HG03342 (cell line): ENCODE data around the gene NOX3.
"Not testable (repeated sequence)": the region's sequence is repeated elsewhere in the genome, so short reads cannot be mapped to it uniquely, and the experiment has no call there.

Experiments
- ATAC-seq: cut with Tn5 transposase; IDR thresholded peaks from one replicate; pipeline ENCODE4 v1.9.1; 2021; ENCODE audit warnings: mild to moderate bottlenecking, moderate library complexity; ENCODE audit not compliant: unreplicated experiment

Gene NOX3

DNA sequence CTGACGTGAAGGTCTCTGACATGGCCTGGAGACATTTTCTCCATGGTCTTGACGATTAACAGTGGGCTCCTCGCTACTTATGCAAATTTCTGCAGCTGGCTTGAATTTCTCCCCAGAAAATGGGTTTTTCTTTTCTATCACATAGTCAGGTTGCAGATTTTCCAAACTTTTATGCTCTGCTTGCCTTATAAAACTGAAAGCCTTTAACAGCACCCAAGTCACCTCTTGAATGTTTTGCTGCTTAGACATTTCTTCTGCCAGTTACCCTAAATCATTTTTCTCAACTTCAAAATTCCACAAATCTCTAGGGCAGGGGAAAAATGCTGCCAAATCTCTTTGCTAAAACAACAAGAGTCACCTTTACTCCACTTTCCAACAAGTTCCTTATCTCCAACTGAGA is 12.9 kb upstream of the NOX3 start:
- not testable (repeated sequence) for ATAC-seq

DNA sequence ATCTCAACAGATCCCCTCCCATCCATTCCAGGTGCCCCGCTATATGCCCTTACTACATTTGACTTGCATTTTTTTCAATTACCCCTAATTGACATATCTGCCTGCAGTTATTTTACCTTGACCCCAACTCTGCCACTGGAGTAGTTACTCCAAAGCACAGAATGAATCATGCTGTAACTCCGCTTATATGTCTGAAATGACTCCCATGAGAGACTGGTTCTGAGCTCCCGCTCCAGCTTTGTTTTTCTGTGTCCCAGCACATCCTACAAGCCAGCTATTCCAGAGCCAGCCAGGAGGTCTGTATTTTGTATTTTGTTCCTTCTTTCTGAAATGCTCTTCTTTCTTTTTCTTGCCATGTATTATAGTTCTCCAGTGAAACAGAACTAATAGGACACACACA is 10.9 kb upstream of the NOX3 start:
- ATAC-seq = no peak

DNA sequence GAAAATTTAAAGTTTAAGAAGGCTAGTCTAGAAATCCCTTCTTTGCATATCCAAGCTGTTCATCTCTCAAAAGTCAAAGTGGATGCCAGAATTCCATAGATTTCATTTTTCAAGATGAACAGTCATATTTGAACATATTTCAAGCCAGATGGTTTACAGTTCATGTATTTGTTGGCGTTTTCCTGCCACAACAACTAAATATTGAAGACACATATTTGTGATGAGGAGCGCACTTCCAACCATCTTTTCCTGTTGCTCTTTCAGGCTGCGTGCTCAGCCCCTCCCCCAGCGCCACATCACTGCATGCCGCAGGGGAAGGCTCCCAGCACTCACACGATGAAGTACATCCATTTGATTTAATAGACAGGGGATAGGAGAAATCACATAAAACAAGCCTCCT is 5.9 kb upstream of the NOX3 start:
- no peak for ATAC-seq

DNA sequence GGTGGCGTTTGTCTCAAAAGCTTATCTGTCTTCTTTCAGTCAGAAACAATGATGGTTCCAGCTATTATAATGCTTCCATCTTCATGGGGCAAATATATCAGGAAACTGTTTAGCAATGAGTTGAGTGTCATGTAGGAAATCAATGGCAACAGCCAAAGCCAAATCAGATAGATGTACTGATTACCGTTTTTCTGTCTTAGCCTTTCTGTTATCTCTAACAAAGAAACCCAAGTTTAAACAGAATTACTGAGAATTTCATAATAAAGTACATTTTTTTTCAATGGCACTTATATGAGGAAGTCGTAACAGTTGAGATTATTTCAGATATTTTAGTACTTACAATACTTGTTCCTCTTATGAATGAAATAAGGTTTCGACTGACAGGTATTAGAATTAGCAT is 1.2 kb downstream of the NOX3 start:
- no peak for ATAC-seq

DNA sequence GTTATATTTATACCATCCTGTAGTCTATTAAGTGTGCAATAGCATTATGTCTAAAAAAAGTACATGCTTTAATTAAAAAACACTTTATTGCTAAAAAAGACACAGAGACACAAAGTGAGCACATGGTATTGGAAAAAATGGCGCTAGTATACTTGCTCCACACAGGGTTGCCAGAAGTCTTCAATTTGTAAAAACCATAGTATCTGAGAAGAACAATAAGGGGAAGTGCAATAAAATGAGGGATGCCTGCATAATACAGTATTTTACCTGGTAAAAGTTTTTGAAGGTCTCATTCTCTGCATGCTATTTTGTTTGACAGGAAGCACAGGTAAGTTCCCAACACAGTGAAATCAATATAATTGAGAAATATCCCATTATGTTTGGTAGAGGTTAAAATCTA is 1.6 kb downstream of the NOX3 start:
- no peak for ATAC-seq

DNA sequence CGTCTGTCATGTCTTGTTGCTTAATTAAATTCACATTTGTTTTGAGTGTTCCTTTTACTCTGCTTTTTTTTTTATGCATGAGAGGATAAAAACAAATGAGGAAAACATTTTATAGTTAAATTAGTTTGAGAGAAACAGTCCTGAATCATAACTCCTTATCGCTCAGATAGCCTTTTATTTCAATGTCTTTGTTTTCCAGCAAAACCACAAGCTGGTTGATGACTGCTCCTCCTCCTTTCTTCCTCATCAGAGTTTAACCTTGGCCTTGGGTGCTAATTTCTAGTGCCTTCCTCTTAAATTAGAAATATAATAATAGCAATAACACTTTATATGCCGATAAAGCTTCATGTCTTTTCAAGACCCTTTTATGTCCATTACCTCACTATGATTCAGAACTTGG is 3.1 kb downstream of the NOX3 start:
- no peak for ATAC-seq

DNA sequence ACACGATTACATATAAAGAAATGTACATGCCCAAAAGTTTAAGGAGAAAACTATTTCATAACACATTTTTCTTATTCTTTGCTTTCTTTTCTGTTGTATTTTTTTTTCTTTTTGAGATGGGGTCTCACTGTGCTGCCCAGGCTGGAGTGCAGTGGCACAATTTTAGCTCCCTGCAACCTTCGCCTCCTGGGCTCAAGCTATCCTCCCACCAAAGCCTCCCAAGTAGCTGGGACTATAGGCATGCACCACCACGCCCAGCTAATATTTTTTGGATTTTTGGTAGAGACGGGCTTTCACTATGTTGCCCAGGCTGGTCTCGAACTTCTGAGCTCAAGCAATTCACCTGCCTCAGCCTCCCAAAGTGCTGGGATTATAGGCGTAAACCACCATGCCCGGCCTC is 4.1 kb downstream of the NOX3 start:
- not testable (repeated sequence) for ATAC-seq

DNA sequence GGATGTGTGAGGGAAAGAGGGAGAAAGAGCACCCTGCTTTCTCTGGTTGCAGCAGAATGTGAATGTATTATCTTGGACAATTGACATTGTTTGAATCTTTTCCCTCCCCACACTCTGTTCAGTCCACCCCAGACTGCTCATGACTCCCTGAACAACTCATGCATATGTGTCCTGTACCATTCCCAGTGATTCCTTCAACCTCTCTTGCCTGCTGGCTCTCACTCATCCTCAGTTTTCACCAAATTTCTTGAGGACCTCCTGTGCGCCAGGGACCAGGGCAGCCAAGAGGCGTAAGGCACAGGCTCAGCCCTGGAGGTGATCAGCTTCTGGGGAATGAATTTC is 5.4 kb downstream of the NOX3 start:
- ATAC-seq = no peak

DNA sequence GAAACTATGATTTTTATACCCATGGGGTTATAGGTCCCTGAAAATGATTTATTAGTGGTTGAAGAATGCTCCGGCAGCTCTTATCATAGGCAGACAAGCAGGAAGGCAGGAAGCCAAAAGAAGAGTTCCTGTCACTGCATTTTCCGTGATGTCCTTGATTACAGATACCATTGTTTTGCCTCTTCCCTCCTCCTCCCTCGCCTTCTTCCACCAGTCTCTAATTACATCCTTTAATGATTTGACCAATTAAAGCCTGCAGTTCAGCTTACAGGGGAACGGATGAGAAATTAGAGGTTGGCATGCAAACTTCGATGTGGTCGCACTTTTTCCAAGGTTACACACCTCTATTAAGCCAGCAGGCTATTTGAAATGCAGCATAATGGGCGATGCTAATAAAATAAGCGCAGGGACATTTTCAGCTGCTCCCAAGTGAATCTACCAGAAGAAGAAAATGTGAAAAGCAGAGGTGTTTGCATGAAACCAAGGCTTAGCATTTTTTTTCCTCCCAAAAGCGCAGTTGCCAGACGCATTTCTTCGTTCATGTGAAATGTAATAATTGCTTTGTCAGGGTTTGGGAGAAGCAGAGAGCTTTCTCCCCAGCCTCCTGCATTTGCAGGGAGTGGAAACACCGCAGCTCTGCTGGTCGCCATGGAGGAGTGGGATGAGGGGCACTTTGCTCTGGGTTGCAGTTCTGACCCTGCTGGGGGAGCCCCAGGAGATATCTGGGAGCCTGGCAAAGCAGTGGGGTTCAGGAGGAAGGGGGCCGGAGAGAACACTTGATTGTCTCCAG is 6.0 kb downstream of the NOX3 start:
- no peak for ATAC-seq

DNA sequence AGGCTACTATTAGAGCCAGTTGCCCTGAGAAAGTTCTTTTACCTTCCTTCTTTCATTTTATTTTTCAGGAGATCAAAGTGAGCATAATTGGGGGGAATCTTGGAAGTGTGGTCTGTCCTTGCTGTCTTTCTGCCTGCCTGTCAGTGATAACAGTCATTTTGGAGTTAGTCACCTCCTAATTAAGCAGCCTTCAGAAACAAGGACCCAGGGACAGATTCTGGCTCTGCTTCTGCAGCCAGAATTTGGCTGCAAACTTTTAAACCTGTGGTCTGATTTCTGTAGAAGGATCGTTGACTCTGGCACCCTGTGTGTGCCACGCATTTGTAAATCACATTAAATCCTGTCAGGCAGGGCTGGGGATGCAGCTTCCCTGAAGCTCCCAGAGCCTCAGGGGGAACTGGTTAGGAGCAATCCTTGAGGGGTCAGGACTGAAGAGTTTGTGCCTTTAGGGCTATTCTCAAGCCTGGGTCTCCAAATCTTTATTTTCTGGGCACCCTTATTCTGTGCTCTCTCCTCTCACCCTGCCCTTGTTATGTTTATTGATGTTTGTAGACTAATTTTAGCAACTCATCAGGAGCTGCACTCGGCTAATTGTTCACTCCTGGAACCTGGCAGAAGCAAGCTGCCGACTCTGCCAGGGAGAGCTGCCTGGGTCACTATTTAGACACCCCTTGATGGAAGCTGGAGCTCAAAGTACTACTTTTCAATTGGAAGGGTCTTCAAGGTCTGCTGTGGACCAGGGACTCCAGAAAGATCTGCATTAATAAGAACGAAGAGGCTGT is 6.8 kb downstream of the NOX3 start:
- no peak for ATAC-seq

DNA sequence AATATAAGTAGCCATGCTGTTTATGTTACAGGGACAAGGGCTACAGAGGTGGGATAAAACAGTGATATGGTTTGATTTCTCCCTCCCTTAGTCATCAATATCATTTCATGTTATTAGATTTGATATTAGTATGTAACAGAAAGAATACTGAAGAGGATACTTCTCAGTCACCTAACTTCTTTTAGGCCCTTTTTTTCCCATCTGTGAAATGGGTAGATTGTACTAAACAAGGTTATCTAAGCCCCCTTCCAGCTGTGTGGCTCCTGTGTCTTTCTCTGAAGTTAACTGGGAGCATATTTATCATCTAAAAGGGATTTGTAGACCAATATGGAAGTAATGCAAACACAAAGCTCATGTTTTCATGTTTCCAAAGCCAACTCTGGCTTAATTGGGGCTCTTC is 7.7 kb downstream of the NOX3 start:
- ATAC-seq = no peak

DNA sequence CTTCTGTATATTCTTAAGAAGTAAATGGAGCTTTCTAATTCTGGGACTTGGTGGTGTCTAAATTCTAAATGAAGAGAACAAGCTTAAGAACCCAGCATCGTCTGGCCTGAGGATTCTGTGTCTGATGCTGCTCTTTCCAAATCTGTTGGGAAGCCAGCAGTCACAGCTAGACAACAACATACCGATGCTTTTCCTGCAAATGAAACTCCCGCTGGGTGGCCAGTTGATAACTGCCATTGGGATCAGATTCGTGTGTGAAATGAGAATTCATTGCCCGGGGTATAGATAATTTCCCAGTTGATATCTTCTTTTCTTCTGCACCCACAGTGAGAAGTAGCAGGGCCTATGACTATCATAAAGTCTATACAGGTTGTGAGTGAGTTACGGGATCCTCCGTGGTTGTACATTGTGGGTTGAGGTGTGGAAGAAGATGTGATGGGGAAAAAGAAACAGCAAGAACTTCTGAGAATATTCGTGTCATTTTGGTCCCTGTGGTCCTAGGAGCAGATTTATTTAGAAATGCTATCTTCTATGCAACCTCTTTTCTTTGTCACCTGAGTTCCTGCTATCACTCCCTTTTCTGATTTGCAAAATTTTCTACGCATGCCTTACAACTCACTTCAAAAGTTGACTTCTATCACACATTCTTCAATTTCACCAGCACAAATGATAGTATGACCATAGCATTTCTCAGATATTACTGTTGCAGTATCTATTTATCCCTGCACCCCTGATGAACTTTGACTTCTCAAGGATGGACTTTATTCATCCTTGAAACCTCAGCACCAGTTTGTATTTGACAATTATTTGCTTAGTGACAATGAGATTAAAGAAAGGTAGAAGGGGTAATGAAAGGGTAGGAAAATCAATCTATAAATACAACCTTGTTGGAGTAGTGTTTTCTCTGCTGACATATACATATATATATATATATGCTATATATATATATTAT is 10.4 kb downstream of the NOX3 start:
- ATAC-seq = no peak

DNA sequence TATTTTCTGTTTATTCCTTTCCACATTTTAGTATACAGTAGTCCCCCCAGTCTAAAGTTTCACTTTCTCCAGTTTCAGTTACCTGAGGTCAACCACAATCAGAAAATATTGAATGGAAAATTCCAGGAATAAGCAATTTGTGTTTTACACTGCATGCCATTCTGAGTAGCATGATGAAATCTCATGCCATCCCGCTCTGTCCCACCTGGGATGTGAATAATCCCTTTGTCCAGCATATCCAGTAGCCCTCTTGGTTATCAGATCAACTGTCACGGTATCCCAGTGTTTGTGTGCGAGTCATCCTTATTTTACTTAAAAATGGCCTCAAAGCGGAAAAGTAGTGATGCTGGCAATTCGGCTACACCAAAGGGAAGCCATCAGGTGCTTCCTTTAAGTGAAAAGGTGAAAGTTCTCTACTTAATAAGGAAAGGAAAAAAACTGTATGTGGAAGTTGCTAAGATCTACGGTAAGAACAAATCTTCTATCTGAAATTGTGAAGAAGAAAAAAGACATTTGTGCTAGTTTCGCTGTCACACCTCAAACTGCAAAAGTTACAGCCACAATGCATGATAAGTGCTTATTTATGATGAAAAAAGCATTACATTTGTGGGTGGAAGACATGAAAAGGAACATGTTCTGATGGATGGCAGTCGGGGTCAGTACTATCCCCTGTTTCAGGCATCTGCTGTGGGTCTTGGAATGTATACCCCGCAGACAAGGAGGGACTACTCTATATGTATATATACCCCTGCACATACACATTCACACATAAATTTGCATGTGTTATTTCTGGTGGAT is 11.3 kb downstream of the NOX3 start:
- no peak for ATAC-seq

DNA sequence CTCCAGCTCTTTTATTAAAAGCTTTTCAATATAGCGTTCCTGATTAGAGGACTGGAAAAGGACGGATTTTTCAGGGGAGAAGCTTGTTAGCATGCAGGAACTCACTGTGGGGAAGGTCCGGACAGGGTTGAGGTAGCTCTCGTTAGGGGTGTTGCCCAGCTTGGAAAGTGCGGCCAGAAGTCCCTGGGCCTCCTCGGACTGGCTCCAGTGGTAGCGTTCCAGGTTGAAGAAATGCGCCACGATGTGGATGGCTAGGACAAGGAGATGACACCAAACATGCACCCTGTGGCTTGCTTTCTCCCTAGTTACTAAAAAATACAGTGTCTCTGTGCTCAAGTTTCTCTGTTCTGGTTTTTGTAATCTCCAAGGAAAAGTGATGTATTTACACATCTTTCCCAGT is 12.5 kb downstream of the NOX3 start:
- ATAC-seq = no peak

DNA sequence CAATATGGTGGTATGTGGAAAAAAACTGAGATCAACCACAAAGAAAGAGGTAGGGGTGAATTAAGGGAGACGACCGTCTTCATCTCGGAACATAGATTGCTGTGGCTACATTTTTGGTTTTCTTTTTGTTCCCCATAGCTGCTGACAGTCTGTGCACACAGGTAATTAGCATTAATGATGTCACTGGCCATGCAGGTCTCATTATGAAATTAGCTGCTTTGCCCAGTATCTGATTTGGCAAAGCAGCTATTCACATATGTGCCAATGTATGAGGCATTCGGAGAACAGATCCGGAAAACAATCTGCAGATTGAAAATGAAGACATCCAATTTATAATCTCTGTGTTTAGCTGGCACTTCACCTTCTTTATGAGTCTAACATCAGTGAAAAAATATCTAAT is 13.1 kb downstream of the NOX3 start:
- ATAC-seq = no peak

DNA sequence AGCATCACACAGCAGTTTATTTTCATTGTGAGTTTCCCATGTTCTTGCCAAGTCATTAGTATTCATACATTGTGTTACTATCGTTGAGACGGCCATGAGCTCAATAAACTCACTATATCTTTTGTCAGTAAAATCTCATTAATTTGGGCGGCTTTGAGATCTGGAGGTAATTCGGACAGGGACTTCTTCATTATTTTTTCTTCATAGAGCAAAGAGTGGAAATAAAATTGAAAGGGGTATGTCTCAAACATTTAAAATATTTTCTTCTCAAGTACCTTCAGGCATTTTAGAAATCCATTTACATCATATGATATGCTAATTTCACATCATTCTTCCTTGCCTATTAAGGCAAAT is 14.6 kb downstream of the NOX3 start:
- no peak for ATAC-seq

DNA sequence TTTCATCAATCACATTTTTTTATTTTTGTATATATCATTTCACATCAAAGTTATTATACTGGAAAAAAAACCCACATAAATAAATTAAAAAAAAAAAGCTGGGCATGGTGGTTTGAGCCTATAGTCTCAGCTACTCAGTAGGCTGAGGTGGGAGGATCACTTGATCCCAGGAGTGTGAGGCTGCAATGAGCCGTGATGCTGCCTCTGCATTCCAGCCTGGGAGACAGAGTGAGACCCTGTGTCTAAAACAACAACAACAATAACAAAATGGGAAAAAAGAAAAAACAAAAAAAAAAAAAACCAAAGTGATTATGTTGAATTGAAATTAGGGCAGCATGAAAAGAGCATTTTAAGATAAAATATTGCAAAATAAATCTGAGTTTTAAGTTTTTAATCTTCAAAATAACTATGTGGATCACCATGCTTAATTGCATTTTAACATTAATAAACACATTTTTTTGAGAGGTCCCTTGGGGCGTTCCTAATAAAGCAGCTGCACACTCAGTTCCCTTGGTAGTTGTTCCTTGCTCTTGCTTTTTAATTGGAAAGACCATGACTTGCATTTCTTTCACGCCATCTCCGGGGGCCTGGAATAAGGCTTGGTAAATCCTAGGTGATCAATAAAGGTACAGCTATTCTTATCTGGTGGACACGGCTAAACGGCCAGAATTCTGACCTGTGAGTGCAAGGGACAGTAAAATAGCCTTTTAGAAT is 15.1 kb downstream of the NOX3 start:
- ATAC-seq = no peak

DNA sequence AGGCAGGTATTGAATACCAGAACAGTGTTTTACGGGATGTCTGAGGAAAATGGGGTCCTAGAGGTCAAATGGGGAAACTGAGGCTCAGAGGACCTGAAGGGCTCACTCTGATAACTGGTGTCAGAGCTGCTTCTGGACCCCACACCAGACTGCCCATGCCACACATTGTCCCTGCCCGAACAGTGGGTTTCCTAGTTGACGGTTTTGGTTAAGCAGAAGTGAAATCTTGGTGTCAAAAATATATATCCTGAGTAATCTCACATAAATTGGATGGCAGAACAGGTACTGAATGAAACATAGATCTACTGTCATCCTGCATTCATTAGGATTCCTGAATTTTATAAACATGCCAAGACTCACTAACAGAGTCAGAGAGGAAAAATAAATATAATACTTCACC is 16.3 kb downstream of the NOX3 start:
- ATAC-seq = no peak

DNA sequence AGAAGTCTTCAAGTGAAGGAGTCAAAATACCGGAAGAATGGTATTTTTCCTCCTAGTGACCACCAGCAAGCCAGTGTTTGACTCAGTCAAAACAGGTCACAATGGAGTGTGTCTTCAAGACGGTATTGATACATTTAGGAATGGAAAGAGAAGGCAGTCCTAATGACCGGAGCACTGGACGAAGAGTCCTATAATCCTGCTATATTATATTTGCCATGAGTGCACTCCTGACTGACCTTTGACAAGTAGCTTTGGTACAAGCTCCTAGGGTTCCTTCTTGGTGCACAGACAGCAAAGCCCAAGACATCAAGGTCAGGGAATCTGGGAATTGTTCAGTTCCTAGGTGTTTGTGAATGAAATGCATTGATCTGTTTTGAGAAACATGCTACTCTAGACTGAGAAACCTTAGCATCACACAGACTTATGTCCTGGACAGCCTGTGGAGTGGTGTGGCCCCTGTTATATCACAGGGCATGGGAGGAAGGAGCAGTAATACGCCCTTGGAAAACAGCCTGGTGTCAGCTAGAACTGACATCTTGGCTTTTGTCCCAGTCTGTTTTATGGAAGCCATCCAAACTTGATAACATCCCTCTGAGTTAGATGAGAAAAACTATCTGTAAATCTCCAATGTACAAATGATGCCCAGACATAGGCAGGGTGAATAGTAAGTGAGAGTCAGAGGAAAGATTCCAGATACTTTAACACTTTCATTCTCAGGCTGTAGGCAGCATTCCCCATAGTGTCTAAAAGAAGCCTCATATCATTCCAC is 18.5 kb downstream of the NOX3 start:
- no peak for ATAC-seq
